Measurements from ENCODE around the gene MOSPD2.

The MOSPD2 gene

DNA sequence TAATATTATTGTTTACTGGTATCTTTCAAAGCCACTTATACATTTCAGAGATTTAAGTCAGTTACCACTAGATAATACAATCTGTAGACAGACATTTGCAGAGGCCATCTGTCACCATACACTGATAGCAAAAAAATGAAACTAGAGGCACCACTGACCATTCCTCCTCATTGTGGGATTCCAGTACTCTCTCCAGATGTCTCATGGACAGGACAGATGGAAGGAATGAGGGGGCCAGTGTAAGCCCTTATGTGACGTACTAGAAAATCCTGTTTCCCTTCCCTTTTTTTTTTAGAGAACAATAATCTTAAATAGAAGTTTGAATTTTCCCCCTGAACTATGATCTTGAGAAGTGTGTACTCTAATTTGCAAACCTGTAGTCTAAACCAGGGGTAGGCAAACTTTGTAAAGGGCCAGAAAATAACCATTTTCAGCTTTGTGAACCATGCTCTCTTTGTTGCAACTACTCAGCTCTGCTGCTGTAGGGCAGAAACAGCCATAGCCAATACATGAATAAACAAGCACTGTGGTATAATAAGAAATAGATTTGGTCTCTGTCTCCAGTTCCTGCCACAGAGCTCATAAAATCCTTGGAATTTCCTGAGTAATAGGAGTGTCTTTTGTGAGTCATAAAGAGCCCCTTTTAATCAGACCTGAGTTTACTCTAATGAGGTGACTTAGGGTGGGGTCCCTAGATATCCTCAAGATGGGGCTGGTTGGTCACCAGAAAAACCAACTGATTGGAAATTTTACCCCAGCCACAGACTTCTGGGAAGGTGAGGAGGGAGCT lies 90.4 kb downstream of the MOSPD2 start:
- TF ChIP-seq ZNF565 (CRISPR knock-in tag; conservative IDR thresholded peaks at IDR 0.05; ENCODE audit: low read depth): no peak
- no peak for TF ChIP-seq PPARA (CRISPR knock-in tag; IDR thresholded peaks at IDR 0.05; ENCODE audit: borderline replicate concordance)
- TF ChIP-seq, protein P1, sequence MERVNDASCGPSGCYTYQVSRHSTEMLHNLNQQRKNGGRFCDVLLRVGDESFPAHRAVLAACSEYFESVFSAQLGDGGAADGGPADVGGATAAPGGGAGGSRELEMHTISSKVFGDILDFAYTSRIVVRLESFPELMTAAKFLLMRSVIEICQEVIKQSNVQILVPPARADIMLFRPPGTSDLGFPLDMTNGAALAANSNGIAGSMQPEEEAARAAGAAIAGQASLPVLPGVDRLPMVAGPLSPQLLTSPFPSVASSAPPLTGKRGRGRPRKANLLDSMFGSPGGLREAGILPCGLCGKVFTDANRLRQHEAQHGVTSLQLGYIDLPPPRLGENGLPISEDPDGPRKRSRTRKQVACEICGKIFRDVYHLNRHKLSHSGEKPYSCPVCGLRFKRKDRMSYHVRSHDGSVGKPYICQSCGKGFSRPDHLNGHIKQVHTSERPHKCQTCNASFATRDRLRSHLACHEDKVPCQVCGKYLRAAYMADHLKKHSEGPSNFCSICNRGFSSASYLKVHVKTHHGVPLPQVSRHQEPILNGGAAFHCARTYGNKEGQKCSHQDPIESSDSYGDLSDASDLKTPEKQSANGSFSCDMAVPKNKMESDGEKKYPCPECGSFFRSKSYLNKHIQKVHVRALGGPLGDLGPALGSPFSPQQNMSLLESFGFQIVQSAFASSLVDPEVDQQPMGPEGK (CRISPR knock-in tag; IDR thresholded peaks at IDR 0.05; ENCODE audit: borderline replicate concordance): no peak
- TF ChIP-seq SNAI2 (CRISPR knock-in tag; IDR thresholded peaks at IDR 0.05): no peak
- no peak for TF ChIP-seq ISL1 (CRISPR knock-in tag; IDR thresholded peaks at IDR 0.05)
- ATAC-seq: peak; percentile 84

DNA sequence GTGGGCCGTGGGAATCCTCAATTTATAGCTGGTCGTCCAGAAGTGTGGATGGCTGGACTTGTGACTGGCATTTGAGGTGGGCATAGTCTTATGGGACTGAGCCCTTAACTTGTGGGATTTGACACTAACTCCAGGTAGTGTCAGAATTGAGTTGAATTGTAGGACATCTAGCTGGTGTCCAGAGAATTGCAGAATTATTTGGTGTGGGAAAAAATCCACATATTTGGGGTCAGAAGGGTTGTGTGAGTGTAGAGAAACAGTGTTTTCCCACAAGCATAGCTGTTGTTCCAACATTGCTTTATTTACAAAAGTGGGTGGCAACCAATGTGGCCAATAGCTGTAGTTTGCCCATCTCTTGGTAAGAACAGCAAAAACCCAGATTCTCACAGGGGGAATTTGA lies 91.3 kb downstream of the MOSPD2 start:
- ATAC-seq: peak; percentile 71
- no peak for TF ChIP-seq ISL1 (CRISPR knock-in tag; IDR thresholded peaks at IDR 0.05)
- TF ChIP-seq ZC3H10 (CRISPR knock-in tag; IDR thresholded peaks at IDR 0.05): no peak
- TF ChIP-seq ARNTL (CRISPR knock-in tag; IDR thresholded peaks at IDR 0.05; ENCODE audit: borderline replicate concordance, low read depth): no peak
- no peak for TF ChIP-seq GLIS3 (CRISPR knock-in tag; IDR thresholded peaks at IDR 0.05)
